ENCODE results near the gene CIPC.

Gene CIPC

DNA sequence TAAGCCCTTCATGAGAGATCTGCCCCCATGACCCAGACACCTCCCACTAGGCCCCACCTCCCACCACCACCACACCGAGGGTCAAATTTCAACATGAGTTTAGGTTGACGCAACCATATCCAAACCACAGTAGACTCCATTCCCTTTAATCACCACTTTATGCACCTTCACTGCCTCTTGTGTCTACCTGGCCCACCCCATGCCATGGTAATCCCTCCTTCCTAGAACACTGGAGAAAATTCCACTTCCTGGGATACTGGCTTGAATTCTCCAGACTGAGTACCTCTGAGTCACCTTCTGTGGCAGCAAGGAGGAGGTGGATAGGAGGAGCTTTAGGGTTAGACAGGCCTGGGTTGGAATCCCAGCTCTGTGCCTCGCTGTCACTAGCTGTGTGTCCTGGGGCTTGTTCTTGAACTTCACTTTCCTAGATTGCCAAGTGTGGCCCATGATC is 26.1 kb upstream of the CIPC start:
- DNase-seq = no peak

DNA sequence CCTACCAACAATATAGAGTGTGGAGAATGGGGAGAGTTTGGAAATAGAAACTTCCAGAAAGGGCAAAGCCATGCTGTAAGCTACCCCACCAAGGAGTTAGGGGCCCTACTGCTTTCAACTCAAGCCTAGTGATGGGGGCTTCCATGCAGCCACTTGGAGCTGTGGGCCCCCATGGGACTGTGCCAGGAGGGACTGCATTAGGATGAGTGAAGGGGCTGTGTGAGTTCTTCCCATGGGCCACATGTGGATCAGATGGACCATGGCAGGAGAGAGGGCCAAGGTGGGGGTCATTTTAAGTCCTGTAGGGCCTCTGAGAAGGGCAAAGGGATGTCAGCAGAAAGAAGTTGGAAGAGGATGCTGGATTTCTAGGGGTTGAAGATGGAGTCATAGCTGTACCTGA is 23.1 kb upstream of the CIPC start:
- no peak for DNase-seq

DNA sequence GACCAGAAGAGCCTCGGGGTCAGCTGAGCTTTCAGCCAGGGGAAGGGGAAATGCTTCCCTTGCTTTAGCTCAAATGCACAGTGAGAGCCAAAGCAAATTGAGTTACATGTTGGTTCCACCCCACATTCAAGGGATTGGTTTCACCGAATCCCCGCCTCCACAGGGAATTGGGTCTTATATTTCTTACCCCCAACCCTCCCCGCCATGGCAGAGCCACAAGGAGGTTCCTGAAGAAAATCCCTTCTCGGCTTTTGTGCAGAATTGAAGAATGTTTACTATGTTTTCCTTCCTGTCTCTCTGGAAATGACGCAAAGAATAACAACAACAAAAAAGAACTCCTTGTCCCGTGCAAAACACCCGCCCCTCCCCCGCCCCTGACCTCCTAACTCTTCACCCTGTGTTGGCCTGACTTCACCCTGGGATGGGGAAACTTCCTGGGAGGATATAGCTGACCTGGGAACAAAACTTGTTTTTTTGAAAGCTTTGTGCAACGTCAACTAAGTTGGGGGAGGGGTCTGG is 21.9 kb upstream of the CIPC start:
- no peak for DNase-seq

DNA sequence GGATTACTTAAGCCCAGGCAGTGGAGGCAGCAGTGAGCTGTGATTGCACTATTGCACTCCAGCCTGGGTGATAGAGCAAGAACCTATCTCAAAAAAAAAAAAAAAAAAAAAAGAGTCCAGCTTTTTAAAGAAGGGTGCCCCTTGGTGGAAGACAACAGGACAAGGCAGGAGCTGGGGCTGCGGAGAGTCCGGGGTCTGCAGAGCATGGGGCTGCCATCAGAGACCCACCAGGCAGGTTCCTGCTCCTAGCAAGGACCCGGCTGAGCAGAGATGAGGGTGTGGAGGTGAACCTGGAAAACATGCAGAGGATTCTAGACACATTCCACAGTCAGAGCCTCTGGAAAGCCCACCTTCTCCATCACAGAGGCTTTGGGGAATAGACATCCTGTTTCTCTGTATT is 21.0 kb upstream of the CIPC start:
- DNase-seq = no peak

DNA sequence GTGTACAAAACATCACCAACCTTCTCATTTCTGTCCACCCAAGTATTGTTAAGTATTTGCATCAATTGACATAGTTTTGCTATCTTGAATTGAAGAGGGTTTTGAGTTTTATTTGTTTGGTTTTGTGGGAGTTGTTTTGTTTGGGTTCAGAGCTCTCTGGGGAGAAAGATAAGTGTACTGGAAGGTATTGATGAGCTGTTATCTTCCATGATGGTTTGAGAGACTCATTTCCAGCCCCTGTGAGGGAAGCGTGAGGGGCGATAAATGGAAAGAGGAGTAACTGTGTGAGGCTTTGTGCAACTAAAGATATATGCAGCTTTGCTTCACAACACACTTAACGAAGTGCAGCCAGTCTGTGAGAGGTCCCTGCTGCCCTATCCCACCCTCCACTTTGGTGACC is 15.7 kb upstream of the CIPC start:
- no peak for DNase-seq

DNA sequence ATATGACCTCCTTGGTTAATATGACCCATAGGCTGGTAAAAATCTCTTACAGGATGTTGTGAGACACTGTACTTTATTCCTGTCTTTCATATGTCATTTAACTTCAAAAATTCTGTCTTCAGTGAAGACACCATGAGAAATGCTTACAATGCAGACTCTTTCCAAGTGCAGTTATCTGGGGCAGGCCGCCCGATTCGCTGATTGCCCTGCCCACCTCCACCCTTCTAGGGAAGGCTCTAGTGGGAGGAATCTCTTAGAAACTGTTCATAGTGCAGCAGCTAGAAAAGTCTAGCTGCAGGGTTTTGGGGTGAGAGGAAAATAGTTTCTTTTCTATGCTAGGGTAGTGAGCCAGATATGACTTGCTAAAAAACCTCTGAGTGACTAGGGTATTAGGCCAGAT is 15.0 kb upstream of the CIPC start:
- no peak for DNase-seq

DNA sequence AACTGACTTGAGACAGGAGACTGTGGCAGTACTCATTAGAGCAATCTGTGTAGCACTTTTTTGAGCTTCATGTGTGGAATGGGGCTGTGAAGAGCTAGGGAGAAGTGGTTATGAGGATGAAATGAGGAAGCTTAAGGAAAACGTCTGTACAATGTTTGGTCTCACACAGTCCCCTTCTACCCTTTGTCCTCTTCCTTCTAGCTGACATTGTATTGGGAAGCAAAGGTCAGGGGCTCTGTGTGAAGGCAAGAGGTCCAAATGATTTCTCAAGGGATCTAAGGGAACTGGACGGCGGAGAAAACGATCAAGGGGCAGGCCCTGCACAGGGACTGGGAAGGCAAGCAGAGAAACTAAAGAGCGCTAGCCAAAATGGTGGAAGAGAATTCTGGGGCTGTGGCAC is 13.1 kb upstream of the CIPC start:
- DNase-seq = no peak

DNA sequence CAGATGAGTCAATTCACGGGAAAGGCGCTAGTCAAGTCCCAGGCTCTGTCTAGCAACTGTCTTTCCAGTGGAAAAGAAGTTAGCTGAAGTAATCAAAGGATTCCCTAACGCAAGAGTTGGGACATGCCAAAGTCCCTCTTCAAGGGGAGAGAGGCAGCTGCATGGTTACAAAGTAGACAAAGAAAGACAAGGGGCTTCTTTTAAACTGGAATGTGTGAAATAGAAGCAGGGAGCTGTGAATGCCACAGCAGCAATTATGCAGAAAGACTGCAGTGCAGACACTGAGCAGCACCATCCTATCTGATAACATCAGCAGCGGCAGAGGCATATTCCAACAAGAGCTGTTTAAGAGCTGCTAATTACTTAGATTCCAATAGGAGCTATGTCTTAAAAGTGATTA is 12.5 kb upstream of the CIPC start:
- DNase-seq = no peak

DNA sequence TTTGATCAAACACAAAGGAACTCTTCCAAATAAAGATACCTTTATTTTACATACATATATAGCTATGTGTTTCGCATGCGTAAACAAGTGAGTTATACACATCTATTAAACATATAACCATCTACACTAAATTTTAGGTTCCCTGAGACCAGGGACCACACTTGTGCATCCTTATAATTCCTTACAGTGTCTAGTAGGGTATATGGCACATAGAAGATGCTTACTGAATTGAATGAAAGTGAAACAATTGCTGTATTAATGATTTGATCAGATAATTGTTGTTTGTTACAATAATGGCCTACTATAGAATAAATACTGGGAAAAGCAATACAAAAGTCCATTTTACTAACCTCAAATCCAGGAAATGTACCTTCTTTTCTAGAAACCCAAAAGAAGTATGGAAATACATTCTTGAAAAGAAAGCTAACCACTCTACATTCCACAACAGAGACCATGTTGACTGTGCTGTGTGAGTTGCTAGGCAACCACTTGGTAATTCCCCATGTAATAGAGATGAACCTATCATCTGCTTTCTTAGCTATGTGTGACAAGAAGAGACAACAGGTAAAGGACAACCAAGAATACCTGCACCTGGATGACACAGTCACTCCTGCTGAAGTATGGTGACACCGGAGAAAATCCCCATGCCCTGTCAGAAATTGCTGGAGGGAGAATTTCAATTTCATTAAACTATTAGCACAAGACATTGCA is 11.9 kb upstream of the CIPC start:
- DNase-seq = no peak

DNA sequence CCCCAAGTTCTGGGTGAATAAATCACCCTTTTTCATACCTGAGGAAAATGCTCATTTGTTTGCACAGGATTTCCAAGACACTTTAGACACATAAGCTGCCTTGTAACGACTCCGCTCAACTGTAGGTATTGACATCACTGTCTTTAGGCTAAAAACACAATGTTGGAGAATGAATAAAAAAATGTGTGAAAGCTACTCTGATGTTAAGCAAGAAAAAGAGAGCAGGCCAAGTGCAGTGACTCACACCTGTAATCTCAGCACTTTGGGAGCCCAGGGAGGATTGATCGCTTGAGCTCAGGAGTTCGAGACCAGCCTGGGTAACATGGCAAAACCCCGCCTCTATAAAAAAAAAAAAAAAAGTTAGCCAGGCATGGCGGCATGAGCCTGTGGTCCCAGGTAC is 11.1 kb upstream of the CIPC start:
- DNase-seq = no peak

DNA sequence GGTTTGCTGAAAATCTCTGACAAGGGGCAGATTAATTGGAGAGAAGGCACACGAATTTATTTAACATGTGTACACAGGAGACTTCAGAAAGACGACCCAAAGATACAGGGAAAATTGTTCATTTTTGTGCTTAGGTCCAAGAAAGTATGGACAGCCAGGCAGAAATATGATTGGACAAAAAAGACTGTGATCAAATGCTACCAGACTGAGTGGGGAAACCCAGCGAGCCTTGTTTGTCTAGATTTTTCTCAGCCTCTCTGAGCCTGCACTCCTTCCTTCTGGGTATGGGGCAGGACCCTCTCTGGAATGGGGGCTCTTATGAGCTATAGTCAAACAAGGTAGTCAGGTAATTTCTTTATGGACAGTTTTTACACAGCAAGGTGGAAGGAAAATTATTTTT is 10.4 kb upstream of the CIPC start:
- DNase-seq = no peak

DNA sequence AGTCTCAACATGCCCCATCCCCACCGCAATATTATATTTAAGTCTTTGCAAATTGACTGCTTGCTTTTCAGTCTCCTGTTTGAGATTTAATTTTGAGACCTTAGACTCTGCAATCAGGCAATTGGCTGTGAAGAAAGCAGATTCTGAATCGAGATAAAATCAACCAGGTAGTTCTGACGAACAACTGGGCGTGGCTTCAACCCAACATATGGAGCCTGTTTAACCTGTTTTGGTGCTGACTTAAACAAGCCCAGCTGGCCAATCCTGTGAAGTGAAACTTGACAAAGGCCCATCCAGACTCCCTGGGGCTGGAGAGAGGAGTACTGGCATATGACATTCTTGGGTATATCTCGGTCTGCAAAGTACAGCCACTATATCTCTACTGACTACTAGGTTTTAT is 9.8 kb upstream of the CIPC start:
- DNase-seq = no peak

DNA sequence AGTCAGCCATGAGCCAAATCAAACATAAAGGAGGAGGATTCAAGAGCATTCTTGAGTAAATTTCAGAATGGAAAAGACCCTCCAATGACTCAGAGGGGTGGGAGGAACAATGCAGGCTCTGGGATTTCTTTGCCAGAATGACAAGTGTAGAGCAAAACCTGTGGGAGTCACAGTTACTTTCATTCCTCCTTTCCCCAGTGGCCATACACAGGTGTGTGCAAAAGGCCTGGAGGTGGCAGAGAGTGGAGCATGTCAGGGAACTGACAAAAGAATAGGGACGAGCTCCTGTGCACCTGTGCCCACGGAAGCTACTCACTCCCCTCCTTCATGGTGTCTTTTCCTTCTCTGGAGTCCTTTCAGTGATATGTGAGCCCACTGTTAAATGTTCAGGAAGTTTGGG is 9.4 kb upstream of the CIPC start:
- DNase-seq = no peak

DNA sequence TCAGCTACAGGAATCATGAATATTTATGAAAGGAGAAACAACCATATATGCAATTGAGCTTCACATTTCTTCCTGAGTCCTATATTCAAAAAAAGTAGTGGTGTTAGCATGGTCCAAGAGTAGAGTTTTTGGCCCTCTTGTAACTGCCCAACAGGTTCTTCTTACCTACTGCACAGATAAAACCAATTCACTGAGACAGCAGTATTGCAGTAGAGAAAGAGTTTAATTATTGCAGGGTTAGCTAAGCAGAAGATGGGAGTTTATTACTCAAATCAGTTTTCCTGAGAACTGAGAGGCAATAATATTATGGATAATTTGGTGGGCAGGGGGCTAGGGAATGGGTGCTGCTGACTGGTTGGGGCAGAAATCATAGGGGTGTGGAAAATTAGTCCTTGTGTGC is 6.5 kb upstream of the CIPC start:
- no peak for DNase-seq

DNA sequence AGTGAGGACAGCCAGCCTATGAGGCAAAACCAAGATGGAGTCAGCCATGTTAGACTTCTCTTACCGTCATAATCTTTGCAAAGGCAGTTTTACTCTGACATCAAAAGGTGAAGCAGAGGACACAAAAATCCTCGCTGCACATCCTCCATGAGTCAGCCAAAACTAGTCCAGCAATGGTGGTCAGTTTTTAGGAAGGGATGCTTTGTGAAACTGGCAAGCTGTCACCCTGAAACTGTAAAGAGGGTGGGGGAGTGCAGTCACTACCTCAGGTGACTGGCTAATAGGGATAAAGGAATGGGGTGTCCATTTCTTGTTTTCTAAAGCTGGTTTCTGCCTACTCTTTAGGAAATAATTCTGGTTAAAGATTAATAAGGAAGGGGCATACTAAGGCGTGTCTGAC is 5.4 kb upstream of the CIPC start:
- no peak for DNase-seq

DNA sequence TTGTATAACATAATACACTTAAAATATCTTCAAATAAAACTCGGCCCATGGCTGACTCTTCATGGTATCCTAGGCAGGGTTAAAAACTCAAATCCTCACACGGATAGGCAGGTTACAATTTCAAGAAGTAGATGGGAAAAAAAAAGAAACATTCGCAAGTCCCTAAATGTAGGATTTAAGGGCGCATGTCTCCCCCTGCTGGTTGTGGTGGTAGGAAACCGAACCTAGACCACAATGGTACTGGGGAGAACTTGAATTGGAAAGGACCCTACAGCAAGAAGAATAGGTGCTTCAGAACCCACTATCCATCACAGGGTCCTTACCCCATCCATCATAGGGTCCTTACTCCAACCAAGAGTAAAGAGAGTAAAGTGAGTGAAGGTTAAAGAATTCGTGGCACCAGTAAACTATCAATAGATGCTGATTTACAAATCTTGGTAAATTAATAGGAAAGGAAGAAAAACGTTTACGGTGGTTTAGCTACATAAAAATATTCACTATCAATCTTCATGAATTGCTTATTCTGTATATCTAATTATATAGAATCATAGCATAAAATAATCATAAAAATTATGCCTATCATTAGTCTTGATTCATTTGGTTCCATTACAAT is 3.3 kb upstream of the CIPC start:
- DNase-seq = peak; percentile 79

DNA sequence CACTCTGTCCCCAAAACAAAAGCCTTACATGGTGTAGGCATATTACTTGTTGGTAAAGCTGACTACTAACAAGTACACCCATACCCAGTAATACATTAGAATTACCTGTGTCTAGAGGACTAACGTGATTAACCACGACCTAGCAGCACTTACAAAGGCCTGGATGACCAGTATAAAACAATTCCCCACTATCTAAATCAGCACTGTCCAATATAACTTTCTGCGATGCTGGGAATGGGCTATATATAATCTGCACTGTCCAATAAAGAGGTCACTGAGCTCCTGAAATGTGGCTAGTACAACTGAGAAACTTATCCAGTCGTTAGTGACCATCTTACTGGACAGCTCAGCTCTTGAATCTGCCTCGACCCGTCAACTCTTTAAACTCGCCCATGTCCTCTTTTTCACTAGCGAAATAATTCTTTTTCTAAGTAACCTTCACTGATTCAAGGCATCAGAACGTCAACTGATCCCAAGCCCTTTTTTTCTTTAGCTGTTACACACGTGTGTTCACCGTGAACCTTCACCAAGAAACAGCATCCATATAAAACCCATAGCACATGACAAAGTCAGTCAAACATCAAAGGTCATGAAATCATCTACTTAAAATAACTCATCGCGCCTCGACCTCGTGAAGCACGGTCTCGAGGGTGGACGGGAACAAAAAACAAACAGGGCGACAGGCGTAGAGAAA is 905 bp upstream of the CIPC start:
- DNase-seq = no peak

DNA sequence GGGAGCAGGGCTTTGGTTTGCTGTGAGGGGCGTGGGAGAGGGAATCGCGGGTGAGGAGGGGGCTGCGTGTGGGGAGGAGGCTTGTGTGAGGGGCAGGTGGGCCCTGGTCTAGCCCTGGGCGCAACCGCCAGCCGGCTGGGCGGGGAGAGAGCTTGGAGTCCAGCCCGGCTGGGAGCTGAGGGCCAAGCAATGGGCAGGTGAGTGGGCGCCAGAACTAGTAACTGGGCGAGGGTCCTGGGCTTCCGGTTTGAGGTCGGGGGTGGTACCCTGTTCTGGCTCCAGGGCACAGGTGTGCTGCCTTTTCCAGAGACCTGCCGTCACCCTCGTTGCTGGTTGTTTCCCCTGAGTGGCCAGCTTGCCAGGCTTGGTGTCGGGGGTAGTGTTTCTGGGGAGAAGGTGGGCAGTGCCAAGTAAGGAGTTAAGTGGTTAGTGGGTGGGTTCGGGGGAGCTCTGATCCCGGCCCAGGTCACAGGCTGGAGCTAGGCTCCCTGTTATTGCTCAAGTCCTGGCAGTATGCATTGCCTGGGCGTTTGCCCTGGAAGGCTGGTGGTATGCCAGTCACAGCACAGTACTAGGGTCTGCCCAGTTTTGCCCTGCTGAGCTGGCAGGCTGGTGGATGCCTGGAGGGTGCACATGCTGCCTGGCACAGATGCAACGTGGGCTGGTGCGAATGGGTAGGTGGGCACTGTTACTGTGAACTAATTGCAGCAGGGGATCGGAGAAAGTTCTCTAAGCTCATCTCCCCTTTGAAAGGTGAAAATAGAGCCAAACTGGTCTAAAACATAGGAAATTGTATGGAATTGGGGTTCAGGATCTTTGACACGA is 683 bp downstream of the CIPC start:
- DNase-seq = peak; percentile 21

DNA sequence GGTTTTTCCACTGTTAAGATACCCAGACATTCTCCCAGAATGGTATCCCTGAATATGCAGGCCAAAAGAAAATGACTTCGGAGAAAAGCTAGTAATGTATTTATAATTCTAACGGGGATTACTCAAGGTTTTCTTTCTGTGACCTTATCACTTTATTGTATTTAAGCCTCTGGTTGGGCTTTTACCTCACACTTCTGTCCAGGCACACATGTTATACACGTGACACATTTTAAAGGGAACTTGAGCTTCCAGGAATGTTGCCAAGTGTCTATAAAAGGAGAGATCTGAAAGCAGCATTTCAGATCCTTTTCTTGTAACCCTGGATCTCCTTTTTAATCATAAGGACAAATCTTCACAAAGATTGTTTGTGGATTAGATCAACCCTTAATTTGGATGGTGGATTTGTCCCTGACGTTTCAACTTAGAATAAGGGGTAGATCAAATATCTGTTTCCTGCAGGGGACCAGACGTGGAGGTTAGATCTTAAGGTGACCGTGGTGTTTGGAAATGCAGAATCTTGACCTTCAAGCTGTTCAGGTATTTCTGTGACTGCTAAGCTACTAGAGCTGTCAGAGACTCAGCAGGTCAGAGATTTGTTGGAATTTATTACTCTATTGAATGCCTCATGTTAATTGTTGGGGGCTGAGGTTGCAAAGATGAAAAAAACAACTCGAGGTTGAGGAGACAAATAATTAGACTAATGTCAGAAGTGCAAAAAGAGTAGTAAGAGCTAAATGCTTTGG is 1.5 kb downstream of the CIPC start:
- DNase-seq = no peak

DNA sequence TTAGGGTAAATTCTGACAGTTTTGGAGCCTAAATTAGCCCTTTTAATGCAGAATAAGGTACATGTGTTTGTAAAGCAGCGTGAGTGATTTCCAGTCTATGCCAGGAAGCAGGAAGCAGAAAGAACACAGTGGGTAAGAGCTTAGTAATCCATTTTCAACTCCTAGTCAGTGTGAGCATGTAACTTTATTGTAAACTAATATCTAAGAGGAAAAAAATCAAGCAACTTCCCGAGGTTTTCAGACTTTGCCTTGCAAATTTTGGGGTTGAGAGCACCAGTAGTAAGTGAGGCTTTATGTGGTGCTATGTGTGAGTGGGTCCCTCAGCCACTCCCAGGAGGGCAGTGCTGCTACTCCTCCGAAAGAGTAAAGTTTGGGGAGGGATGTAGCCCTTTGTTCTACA is 2.9 kb downstream of the CIPC start:
- DNase-seq = no peak

DNA sequence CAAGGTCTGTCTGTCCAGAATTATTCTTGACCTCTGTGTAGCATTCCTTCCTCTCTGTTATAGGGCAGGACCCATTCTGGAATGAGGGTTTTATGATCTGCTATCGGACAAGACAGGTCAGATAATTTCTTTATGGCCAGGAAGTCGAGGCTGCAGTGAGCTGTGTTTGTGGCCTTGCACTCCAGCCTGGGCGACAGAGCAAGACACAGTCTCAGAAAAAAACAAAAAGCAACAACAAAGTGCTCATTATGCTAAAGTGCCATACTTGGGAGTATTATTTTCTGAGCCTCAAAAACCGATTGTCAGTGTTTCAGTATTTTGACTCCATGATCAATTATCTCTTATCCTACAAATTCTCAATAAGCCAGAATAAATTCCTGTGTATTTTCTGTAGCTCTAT is 4.1 kb downstream of the CIPC start:
- no peak for DNase-seq

DNA sequence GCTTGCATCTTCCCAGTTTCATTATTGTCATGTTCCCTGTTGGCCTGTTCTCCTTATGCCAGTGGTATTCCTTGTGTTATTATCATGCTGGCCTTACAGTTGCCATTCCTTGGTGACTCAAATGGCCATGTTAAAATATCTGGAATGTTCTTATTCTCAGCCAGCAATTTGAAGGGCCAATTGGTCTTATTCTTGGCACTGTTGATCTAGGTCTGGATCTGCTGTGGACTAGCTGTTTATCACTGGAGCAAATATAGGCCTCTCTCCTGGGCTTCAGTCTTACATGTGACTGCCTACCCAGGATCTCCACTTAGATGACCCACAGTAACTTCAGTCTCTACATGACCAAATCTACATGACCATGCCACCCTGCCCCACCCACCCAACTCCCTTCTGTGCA is 5.4 kb downstream of the CIPC start:
- no peak for DNase-seq

DNA sequence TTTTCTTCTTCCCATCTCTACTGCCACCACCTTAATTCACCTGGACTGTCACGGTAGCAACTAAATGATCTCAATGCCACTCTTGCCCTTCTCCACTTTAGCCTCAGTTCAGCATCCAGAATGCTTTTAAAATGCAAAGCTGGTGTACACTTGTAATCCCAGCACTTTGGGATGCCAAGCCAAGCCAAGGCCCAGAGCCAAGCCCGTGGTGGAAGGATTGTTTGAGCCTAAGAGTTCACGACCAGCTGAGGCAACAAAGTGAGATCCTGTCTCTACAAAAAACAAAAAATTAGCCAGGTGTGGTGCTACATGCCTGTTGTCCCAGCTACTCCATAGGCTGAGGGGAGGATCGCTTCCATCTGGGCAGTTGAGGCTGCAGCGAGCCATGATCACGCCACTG is 5.9 kb downstream of the CIPC start:
- DNase-seq = no peak
